T-helper 9 cell (primary cell): Measurements from ENCODE around the gene FAM20C.

Source experiments
- DNase-seq: peaks from one replicate; pipeline ENCODE4 v3.0.0-alpha.2; 2020

The FAM20C gene

DNA sequence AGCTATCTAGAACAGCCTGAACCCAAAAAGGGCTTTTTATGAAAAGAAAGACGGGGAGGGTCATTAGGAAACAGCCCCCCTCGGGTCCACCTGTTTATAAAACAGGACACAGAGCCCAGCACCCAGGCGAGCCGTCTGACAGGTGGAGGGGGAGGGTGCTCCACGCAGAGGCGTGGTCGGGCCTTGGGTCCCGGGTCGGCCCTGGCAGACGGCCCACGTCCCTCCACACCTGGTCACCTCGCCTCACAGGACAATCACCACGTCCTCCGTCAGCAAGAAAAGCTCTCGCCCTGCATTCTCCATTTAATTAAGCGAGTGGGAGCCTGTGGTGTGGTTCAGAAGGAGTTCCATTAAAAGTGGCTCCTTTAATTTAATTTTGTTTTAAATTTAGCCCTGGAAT lies 55.3 kb downstream of the FAM20C start:
- DNase-seq = no peak

DNA sequence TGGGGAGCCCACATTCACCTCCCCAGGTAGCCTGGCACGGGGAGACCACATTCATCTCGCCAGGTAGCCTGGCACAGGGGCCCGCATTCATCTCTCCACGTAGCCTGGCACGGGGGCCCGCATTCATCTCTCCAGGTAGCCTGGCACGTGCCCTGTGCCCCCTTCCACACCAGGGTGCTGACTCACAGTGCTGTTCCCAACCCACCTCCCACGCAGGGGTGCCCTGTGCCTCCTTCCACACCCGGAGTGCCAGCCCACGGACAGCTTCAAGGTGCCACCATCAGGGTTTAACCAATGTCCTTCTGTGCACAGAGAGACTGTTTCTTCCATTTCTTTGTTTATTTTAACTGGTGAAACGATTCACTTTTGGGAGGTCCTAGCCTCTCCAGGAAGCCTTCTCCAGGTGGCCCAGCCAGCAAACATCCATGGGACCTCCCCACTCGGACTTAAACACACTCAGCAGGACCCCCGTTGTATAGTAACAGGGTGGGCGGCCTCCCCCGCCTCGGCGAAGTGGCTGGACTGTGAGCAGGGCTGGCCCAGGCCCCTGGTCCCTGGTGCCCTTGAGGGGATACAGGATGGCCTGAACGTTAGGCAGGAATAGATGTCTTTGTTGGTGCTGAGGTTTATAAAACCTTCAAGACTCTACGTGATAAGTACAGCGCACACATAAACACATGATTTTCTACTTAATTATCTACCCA lies 56.5 kb downstream of the FAM20C start:
- DNase-seq = no peak

DNA sequence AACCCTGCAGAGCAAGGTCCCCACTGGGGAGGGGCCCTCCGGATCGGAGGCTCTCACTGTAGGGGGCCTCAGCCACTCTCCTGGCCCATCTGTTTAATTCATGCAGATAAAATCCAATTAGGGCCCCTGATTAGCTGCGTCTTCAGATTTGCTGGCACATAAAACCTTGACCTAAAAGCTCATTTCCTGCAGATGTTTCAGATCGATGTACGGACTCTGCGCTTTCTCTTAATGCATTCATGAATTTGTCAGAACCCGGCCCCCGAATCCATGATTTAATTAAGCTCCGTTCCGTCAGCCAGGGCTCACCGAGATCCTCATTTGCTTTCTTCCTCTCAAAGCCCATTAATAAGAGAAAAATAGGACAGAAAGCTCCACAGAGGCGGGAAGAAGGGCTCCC lies 57.6 kb downstream of the FAM20C start:
- no peak for DNase-seq

DNA sequence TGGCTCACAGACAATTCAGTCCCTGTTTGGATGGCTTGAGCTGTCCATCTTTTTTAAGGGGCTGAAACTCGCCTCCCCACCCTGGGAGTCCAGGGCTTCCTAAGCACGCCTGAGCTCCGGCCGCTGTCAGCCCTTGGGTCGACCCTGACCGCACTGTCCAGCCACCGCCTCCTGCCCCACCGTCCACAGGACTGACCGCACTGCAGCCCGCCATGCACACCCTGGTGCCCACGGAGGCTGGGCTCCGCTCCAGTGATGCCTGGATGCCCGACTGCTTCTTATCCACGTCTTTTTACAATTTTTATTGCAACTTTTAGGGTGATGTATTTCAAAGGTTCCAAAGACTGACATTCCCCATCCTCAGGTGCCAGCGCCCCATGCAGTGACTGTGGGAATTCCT lies 58.2 kb downstream of the FAM20C start:
- no peak for DNase-seq

DNA sequence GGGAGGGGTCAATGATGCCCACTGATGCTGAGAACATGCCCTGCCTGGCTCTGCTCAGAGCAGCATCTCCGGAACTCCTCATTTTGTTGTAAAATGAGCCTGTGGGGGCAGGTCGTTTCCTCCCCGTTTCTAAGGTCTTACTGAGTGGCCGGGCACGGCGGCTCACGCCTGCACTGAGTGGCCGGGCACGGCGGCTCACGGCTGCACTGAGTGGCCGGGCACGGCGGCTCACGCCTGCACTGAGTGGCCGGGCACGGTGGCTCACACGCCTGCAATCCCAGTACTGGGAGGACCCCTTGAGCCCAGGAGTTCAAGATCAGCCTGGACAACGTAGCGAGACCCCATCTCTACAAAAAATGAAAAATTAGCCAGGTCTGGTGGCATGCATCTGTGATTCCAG lies 58.6 kb downstream of the FAM20C start:
- DNase-seq = no peak

DNA sequence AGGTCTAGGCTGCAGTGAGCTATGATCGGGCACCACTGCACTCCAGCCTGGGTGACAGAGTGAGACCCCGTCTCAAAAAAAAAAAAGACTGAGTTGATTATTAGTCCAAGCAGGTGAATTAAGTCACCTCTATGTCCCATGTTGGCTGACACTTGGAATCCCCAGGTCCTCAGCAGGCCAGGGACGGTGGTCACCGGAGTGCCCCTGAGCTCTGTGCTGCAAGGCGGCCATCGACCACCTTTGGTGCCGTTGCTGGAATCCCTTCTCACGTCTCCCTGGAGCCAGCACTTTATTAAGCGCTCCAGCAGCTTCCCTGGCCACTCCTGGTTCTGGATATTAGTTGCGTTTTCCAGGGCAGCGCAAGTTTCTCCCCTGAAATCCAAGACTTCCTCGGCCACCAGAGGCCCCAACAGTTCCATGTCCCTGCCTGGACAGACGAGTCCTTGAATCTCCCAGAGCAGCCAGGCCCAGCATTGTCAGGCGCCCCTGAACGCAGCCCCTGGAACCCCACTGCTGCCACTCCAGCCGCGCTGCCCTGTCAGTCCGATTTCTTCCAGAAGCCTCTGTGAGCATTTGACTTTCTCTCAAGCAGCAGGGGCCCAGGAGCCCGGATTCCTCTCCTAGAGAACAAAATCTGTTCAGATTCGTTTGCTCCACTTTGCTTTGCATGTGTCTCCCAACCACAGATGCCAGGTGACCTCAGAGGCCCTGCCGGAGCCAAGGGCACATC lies 59.2 kb downstream of the FAM20C start:
- DNase-seq = no peak

DNA sequence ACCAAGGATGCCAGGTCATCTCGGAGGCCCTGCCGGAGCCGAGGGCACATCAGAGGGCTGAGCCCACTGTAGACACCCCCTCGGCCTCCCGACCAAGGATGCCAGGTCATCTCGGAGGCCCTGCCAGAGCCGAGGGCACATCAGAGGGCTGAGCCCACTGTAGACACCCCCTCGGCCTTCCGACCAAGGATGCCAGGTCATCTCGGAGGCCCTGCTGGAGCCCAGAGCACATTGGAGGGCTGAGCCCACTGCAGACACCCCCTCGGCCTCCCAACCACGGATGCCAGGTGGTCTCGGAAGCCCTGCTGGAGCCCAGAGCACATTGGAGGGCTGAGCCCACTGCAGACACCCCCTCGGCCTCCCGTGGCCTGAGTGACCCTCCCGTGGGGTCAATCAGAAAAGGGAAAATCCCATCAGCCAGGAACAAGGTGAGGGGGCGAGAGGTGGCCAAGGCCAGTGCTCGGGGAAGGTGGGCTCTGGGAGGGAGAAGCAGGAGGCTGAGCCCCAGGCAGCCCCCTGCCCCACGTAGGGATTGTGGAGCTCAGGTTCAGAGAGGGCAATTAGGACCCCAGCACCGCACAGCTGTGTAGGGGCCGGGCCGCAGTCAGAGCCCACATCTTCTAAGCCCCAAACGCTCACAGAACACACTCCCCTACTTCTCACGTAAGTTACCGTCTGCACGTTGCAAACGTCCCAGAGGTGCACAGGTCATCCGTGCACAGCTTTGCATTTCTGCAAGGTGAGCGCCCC lies 60.0 kb downstream of the FAM20C start:
- no peak for DNase-seq

DNA sequence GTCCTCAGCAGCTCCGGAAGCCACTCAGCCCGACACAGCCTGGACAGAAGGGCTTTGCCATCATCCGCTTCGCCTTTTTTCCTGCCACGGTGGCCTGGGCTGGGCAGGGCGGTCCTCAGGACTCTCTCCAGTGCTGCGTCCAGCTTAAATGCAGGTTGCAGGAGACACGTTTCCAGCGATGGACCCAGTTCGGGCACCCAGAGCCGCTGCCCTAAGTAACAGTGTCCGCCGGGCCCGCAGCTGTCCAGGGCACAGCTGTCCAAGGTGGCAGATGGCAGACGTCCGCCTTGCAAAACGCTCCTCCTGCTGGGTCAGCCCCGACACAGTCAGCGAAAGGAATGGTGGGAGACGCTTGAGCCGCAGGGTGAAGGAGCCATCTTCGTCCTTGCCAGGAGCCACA lies 60.6 kb downstream of the FAM20C start:
- DNase-seq = no peak

DNA sequence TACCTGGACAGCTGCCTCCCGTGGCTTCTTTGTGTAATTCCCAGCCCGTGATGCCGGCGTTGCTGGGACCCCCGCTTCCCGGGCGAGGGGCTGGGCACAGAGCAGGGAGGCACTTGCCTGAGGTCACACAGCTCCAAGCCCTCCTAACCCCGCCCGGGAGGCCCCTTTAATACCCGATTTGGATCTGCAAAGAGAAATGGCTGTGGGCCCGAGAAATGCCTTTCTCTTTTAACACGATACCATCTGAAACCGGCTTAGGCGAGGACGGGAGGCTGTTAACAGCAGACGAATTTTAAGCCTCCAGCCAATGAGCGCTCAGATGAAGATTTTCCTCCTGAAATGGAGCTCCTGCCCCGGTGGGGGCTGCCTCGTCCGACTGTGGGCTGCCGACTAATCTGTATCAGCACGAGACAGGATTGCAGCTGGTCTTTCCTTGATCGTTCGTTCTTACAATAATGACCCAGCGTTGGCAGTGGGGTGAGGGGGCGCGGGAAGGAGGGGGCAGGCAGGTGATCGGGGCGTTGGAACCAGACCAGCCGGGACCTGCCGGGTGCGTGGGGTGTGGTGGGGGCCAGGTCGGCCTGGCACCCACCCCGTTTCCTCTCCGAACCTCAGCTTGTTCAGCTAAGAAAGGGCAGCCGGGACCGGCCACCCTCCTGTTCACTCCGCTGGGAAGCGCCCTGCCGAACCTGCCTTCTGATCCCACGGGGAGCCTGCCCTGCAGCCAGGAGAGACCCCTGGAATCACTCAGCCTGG lies 61.4 kb downstream of the FAM20C start:
- DNase-seq = no peak

DNA sequence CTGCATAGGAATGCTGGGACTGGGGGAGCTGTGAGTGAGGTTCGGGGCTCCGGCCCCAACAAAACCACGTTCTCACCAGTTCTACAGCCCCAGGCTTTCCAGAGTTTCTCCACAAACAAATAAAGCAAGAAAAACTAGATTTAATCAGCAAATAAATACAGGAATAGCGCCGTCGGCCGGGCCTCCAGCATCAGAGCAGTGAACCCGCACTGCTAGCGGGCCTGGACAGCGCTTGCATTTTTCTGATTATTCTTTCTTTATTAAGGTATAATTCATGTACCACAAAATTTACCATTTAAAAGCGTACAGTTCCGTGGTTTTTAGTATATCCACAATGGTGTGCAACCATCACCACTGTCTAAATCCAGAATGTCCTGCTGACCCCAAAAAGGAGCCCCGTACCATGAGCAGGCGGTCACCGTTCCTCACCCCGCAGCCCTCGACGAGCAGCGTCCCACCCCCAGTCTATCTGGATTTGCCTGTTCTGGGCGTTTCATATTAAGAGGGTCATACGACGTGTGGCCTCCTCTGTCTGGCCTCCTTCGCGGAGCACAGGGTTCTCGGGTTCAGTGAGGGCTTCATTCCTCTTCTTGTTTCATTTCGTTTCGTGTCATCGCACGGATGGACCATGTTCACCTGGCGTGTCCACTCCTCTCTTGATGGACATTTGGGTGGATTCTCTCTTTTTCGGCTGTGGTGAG lies 62.1 kb downstream of the FAM20C start:
- DNase-seq = no peak

DNA sequence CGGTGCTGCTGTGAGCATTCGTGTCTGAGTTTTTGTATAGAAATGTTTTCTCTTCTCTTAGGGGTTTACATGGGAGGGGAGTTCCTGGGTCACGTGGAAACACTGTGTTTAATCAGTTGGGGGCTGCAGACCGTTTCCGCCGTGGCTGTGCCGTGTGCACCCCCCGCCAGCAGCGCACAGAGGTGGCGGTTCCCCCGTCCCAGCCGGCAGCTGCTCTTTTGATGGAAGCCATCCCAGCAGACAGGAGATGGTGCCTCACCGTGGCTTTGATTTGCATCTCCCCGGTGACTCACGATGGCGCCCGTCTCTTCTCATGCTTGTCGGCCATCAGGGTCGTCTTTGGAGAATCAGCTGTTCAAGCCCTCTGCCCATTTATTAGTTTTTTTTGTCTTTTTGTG lies 62.7 kb downstream of the FAM20C start:
- DNase-seq = no peak

DNA sequence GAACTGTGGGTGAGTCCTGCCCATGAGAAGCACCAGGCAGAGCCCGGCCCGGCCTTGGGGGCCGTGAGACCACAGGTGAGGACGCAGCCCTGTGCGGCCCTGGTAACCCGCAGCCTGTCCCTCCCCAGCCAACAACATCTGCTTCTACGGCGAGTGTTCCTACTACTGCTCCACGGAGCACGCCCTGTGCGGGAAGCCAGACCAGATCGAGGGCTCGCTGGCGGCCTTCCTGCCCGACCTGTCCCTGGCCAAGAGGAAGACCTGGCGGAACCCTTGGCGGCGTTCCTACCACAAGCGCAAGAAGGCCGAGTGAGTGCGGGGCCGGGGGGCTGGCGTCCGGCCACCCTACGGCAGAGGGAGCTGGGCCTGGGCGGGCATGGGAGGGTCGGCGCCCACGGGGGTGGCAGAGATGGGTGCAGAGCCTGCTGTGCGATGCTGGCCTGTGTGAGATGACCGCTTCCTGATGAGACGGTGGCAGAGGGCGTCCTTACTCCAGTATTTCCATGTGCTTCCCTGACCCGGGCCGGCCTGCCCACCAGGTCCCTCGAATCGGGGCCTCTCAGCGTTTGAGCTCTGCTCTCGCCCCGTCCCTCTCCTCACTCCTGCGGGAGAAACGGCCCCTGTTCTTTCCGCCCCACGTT lies 63.5 kb downstream of the FAM20C start:
- DNase-seq = no peak

DNA sequence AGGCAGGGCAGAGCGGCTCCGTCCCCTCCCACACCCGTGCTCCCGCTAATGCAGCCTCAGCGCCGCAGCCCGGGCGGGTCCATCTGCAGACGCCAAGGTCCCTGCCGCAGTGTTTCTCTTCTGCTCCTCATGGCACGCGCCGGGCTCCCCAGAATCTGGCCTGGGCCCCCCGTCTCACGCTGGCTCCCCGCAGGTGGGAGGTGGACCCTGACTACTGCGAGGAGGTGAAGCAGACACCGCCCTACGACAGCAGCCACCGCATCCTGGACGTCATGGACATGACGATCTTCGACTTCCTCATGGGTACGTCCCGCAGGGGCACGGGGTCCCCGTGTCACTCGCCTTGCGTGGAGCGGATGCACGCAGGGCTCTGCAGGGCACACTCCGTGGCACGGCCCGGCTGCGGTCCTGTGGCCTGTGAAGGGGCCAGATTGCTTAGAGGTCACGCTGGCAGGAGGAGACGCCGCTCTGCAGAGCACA lies 64.1 kb downstream of the FAM20C start:
- DNase-seq = no peak

DNA sequence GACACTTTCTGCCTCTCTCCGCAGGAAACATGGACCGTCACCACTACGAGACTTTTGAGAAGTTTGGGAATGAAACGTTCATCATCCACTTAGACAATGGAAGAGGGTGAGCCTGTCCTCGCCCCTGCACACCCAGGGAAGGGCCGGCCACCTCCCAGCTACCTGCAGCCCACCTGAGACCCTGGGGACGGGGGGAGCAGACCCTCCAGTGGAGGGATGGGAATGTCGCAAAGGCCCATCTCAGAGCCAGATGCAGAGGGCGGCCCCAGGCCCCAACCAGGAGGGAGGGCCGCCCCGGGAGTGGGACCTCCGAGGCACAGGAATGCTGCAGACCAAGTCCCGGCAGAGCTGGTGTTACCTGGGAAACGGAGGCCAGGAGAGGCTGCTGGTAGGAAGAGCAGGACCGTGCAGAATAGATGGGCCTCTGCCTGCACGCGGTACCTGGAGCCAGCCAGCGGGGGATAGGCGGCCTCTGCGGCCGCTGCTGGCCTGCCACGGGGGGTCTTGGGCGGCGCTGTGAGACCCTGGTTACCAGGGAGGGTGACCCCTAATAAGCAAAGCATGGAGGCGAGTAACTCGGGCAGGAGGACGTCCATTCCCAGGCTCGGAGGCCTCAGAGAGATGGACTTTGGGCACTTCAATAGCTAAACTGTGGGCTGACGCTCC lies 64.7 kb downstream of the FAM20C start:
- DNase-seq = no peak

DNA sequence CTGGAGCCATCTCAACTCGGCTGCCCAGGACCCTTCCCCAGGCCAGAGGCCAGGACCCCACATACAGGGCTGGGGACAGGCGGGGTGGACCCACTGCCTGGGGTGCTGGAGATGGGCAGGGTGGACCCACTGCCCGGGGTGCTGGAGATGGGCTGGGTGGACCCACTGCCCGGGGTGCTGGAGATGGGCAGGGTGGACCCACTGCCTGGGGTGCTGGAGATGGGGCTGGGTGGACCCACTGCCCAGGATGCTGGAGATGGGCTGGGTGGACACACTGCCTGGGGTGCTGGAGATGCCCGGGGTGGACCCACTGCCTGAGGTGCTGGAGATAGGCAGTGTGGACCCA lies 65.2 kb downstream of the FAM20C start:
- no peak for DNase-seq

DNA sequence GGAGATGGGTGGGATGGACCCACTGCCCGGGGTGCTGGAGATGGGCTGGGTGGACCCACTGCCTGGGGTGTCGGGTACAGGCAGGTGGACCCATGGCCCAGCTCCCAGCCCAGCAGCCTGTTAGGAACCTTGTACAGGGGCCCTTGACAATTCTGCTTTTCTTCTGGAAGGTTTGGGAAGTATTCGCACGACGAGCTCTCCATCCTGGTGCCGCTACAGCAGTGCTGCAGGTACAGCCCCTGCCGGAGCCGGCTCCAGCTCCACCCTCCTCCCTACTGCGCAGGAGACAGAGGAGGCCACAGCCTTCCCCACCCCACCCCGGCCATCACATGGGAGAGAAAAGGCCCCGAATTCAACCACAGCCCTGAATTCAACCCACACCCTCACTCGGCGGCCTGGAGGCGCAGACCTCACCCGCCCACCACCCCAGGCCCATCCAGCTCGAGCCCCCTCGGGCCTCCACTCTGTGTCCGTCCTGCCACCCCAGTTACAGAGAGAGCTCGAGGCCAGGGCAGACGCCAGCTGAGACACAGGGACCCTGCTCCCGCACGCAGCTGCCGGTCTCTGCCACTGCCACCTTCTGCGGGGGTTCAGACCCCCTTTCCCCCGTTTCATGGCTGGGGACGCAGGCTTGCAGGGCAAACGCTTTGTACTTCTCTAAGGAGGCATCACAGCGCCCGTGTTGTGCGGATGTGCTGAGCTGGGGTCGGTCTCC lies 66.3 kb downstream of the FAM20C start:
- no peak for DNase-seq

DNA sequence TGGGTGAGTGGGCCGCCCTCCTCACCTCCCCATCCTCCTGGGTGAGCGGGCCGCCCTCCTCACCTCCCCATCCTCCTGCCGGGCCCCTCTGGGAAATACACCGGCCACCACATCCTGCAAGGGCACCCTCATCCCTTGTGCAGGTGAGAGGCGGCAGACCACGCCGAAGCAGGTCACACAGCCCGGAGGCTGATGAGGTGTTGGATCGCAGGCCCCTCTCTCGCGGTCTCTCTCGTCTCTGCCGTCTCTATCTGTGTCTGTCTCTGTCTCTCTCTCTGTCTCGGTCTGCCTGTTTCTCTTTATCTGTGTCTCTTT lies 66.8 kb downstream of the FAM20C start:
- DNase-seq = no peak

DNA sequence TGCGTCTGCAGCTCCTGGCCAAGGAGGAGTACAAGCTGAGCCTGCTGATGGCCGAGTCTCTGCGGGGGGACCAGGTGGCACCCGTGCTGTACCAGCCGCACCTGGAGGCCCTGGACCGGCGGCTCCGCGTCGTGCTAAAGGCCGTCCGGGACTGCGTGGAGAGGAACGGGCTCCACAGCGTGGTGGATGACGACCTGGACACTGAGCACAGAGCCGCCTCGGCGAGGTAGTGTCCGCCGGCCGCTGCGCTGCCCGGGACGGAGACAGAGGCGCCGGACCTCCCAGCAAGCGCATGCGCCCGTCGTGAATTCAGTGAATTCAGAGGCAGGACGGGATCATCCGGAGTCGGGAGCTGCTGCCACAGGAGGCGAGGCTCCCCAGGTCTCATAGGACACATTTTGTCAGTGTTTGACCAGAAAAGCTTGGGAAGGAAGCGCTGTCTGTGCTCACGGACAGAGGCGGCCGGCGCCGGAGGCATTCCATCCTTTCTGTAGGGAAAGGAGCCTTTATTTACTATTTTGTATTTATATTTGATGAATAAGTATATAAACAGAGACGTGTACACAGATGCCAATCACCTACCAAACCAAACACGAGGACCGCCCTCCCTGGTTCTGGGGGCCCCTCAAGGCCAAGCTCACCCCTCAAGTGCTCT lies 67.5 kb downstream of the FAM20C start:
- DNase-seq = no peak

DNA sequence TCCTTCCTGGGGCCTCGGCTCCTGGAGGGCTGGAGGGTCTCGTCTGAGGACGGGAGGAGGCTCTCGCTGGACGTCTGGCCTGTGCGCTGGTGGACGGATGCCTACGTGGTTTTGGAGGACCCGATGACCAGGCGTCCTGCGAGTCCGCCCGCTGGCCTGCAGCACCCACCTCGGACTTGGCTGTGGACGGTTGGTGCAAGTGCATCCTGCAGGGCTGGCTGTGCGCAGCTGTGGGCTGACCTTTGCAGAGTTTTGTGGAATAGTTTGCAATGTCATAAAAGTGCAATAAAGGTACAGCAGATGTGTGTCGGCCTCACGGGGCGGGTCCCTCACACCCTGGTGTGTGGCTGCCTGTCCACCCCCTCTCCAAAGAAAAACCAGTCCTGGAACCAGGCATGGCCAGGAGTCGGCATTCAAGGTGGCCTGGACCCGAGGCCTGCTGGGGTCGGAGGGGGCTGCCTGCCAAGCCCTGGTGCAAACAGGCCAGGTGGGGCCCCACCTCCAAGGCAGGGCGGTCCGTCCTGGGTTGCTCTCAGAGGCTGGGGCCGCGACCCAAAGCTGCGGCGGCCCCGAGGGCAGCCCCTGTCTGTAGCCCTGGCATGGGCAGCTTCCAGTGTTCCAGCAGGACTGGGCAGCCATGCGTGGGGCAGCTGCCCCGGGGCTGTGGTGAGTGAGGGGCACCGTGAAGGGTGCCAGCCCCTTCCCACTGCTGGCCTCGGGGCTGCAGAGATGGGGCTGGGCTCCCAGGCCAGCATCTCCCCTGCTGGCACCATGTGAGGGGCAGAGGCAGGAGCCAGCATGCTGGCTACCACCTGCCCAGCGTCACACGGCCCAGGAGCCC lies 68.3 kb downstream of the FAM20C start:
- no peak for DNase-seq
